ENCODE measurements around the gene TSPYL4.

The TSPYL4 gene

GRCh38 chr6:116271149-116271708 lies 17.4 kb upstream of the TSPYL4 start:
- DNase-seq (ENCODE audit: low read depth in 2 of 3, low spot score in 2 of 3), result no peak

- no peak for DNase-seq (ENCODE audit: low read depth in 2 of 3, low spot score in 2 of 3)
Observed at GRCh38 chr6:116268589-116269293, 14.9 kb upstream of the TSPYL4 start.

- DNase-seq (ENCODE audit: low read depth in 2 of 3, low spot score in 2 of 3), result no peak
Observed at GRCh38 chr6:116267836-116268588, 14.1 kb upstream of the TSPYL4 start.

- DNase-seq (ENCODE audit: low read depth in 2 of 3, low spot score in 2 of 3), result no peak
Observed at GRCh38 chr6:116266803-116267202, 12.9 kb upstream of the TSPYL4 start.

- DNase-seq (ENCODE audit: low read depth in 2 of 3, low spot score in 2 of 3), result no peak
Observed at GRCh38 chr6:116265041-116265829, 11.4 kb upstream of the TSPYL4 start.

- no peak for DNase-seq (ENCODE audit: low read depth in 2 of 3, low spot score in 2 of 3)
Observed at GRCh38 chr6:116263353-116263752, 9.5 kb upstream of the TSPYL4 start.

GRCh38 chr6:116258520-116258919 lies 4.6 kb upstream of the TSPYL4 start:
- DNase-seq (ENCODE audit: low read depth in 2 of 3, low spot score in 2 of 3), result no peak

GRCh38 chr6:116256694-116257093 lies 2.8 kb upstream of the TSPYL4 start:
- no peak for DNase-seq (ENCODE audit: low read depth in 2 of 3, low spot score in 2 of 3)

GRCh38 chr6:116255246-116255800 lies 1.4 kb upstream of the TSPYL4 start:
- no peak for DNase-seq (ENCODE audit: low read depth in 2 of 3, low spot score in 2 of 3)

- no peak for DNase-seq (ENCODE audit: low read depth in 2 of 3, low spot score in 2 of 3)
Observed at GRCh38 chr6:116254297-116255056, 602 bp upstream of the TSPYL4 start.

- DNase-seq (ENCODE audit: low read depth in 2 of 3, low spot score in 2 of 3), result no peak
Observed at GRCh38 chr6:116253188-116253504, 729 bp downstream of the TSPYL4 start.

- DNase-seq (ENCODE audit: low read depth in 2 of 3, low spot score in 2 of 3), result no peak
Observed at GRCh38 chr6:116251568-116252384, 2.1 kb downstream of the TSPYL4 start.

- DNase-seq (ENCODE audit: low read depth in 2 of 3, low spot score in 2 of 3), result no peak
Observed at GRCh38 chr6:116248577-116248976, 5.3 kb downstream of the TSPYL4 start.

- DNase-seq (ENCODE audit: low read depth in 2 of 3, low spot score in 2 of 3), result no peak
Observed at GRCh38 chr6:116247285-116247684, 6.6 kb downstream of the TSPYL4 start.

- no peak for DNase-seq (ENCODE audit: low read depth in 2 of 3, low spot score in 2 of 3)
Observed at GRCh38 chr6:116246089-116246488, 7.8 kb downstream of the TSPYL4 start.

- DNase-seq (ENCODE audit: low read depth in 2 of 3, low spot score in 2 of 3), result no peak
Observed at GRCh38 chr6:116244284-116244683, 9.6 kb downstream of the TSPYL4 start.

GRCh38 chr6:116239856-116240255 lies 14.0 kb downstream of the TSPYL4 start:
- no peak for DNase-seq (ENCODE audit: low read depth in 2 of 3, low spot score in 2 of 3)

GRCh38 chr6:116239256-116239655 lies 14.6 kb downstream of the TSPYL4 start:
- no peak for DNase-seq (ENCODE audit: low read depth in 2 of 3, low spot score in 2 of 3)

GRCh38 chr6:116238083-116238482 lies 15.8 kb downstream of the TSPYL4 start:
- DNase-seq (ENCODE audit: low read depth in 2 of 3, low spot score in 2 of 3), result no peak

GRCh38 chr6:116234689-116235088 lies 19.2 kb downstream of the TSPYL4 start:
- no peak for DNase-seq (ENCODE audit: low read depth in 2 of 3, low spot score in 2 of 3)

Data from activated CD8-positive, alpha-beta memory T cell treated with anti-CD3 and anti-CD28 coated beads for 48 hours (primary cell).